SK-N-SH treated with all-trans-retinoic acid at 6 μM for 48 hours (cell line): ENCODE results near the gene OPN1MW2.
"Not testable (repeated sequence)": the region's sequence is repeated elsewhere in the genome, so short reads cannot be mapped to it uniquely, and the experiment has no call there.

Experiments
- RARB ChIP-seq: fragments of 250-450 bp; sonication (Bioruptor Pico); IDR thresholded peaks from 2 replicates; pipeline ENCODE4 v1.8.0; 2021; ENCODE audit warnings: mild to moderate bottlenecking, moderate library complexity
- TF ChIP-seq, protein P1 (sequence below): fragments of 250-450 bp; sonication (Bioruptor Pico); IDR thresholded peaks from 2 replicates; pipeline ENCODE4 v1.5.0; 2020; ENCODE audit warnings: mild to moderate bottlenecking, moderate library complexity

DNA sequence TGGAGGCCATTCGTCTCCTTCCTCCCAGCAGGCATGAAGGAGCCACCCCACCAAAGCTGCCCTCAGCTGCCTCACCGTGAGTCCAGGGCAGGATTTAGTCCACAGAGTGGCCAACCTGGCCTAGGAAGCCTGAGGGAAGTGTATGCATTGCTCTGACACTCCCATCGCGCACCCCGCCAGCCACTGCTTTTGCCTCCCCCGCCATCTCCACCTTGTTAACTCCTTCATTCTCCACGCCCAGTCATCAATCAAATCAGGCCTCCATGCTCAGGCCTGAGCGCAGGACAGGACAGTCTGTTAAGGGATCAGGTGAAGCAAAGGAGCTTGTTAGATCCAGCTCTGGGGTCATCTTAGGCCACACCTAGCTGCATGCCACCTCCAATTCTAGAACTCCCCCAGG is 26.7 kb upstream of the OPN1MW2 start:
- TF ChIP-seq RARB (CRISPR knock-in tag), result not testable (repeated sequence)
- TF ChIP-seq, protein P1, sequence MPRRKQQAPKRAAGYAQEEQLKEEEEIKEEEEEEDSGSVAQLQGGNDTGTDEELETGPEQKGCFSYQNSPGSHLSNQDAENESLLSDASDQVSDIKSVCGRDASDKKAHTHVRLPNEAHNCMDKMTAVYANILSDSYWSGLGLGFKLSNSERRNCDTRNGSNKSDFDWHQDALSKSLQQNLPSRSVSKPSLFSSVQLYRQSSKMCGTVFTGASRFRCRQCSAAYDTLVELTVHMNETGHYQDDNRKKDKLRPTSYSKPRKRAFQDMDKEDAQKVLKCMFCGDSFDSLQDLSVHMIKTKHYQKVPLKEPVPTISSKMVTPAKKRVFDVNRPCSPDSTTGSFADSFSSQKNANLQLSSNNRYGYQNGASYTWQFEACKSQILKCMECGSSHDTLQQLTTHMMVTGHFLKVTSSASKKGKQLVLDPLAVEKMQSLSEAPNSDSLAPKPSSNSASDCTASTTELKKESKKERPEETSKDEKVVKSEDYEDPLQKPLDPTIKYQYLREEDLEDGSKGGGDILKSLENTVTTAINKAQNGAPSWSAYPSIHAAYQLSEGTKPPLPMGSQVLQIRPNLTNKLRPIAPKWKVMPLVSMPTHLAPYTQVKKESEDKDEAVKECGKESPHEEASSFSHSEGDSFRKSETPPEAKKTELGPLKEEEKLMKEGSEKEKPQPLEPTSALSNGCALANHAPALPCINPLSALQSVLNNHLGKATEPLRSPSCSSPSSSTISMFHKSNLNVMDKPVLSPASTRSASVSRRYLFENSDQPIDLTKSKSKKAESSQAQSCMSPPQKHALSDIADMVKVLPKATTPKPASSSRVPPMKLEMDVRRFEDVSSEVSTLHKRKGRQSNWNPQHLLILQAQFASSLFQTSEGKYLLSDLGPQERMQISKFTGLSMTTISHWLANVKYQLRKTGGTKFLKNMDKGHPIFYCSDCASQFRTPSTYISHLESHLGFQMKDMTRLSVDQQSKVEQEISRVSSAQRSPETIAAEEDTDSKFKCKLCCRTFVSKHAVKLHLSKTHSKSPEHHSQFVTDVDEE (CRISPR knock-in tag), result not testable (repeated sequence)
